ENCODE measurements around the gene LYSMD3. TPM values are rescaled to one million over a fixed set of nuclear protein-coding genes. Genes with fewer than 3 reads are reported as not detected.
"Not testable (repeated sequence)": the region's sequence is repeated elsewhere in the genome, so short reads cannot be mapped to it uniquely, and the experiment has no call there.

The LYSMD3 gene
- 34.3 TPM for polyA plus RNA-seq (ENCODE audit: insufficient read length)
- long read RNA-seq, donor 1, full-length matches to known transcripts, result 10 of 10 reads
- long read RNA-seq, donor 1, partial matches to known transcripts, result 0 of 10 reads
- long read RNA-seq, donor 1, other reads (novel, unspliced or antisense), result 0 of 10 reads
- long read RNA-seq, donor 2, full-length matches to known transcripts, result 11 of 11 reads
- long read RNA-seq, donor 2, partial matches to known transcripts, result 0 of 11 reads
- long read RNA-seq, donor 2, other reads (novel, unspliced or antisense), result 0 of 11 reads
- long read RNA-seq, donor 3, full-length matches to known transcripts, result 6 of 6 reads
- long read RNA-seq, donor 3, partial matches to known transcripts, result 0 of 6 reads
- long read RNA-seq, donor 3, other reads (novel, unspliced or antisense), result 0 of 6 reads
- long read RNA-seq, donor 4, full-length matches to known transcripts, result 1 of 1 reads
- long read RNA-seq, donor 4, partial matches to known transcripts, result 0 of 1 reads
- long read RNA-seq, donor 4, other reads (novel, unspliced or antisense), result 0 of 1 reads
- long read RNA-seq, donor 5, full-length matches to known transcripts, result 6 of 6 reads
- long read RNA-seq, donor 5, partial matches to known transcripts, result 0 of 6 reads
- long read RNA-seq, donor 5, other reads (novel, unspliced or antisense), result 0 of 6 reads
- long read RNA-seq, donor 6, full-length matches to known transcripts, result 9 of 15 reads
- long read RNA-seq, donor 6, partial matches to known transcripts, result 6 of 15 reads
- long read RNA-seq, donor 6, other reads (novel, unspliced or antisense), result 0 of 15 reads
- long read RNA-seq, donor 7, full-length matches to known transcripts, result 16 of 23 reads
- long read RNA-seq, donor 7, partial matches to known transcripts, result 7 of 23 reads
- long read RNA-seq, donor 7, other reads (novel, unspliced or antisense), result 0 of 23 reads
- long read RNA-seq, donor 8, full-length matches to known transcripts, result 2 of 2 reads
- long read RNA-seq, donor 8, partial matches to known transcripts, result 0 of 2 reads
- long read RNA-seq, donor 8, other reads (novel, unspliced or antisense), result 0 of 2 reads

DNA sequence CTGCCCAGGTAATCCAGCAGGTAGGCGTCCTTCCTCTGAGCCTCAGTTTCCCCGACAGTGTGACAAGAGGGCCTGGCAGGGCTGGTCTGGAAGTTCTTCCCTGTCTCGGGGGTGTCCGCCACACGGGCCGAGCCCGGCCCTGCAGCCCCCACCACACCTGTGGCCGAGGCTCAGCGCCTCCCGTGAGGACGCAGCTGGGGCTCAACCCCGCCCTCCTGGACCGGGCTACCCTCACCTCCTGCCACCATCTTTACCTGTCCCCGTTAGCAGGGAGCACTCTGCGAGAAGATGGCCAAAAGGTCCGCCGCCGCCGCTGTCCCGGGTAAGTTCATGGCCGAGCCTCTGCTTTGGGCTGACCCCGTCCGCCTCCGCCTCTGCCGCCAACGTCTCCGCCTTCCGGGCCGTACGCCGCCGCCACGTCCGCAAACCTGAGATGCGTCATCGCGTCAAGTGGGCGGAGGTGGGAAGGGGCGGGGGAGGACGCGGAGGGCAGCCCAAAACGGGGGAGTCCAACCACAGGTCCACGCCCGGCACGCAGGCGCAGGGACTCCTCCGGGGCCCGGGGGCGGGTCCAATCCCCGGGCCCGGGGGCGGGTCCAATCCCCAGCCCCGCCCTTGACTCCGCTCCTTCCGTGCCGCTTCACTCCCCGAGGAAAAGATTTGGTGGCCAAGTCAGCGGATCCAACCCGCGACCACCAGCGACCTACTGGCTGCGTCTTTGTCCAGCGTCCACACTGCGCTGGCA, at the start of gene LYSMD3:
TSS of gene LYSMD3 (minus strand) at position 391 of the 745 bp plus-strand sequence. CDS start 4,295 bp downstream, outside the sequence.
- peak; percentile 94 for DNase-seq

DNA sequence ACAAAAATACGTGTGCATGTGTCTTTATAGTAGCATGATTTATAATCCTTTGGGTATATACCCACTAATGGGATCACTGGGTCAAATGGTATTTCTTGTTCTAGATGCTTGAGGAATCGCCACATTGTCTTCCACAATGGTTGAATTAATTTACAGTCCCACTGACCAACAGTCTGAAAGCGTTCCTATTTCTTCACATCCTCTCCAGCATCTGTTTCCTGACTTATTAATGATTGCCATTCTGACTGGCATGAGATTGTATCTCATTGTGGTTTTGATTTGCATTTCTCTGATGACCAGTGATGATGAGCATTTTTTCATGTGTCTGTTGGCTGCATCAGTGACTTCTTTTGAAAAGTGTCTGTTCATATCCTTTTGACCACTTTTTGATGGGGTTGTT, 47.2 kb upstream of the LYSMD3 start:
- not testable (repeated sequence) for DNase-seq

DNA sequence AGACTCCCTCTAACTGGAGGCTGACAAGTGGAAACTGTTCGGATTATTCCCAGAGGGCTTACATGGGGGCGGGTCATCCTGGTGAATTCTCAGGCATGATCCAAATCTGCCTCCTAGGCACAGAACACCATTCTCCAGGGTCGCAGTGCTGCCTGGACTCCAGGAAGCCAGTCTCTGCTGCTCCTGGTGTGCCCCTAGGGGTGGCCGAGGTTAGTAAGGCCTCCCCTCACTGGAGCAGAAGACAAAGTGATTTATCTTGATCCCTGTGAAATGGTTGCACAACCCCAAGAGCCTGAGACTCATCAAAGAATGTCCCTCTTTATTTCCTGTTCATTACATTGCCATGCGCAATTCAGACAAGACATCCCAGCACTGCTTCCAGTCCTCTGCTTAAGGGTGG, 46.3 kb upstream of the LYSMD3 start:
- DNase-seq, result no peak

DNA sequence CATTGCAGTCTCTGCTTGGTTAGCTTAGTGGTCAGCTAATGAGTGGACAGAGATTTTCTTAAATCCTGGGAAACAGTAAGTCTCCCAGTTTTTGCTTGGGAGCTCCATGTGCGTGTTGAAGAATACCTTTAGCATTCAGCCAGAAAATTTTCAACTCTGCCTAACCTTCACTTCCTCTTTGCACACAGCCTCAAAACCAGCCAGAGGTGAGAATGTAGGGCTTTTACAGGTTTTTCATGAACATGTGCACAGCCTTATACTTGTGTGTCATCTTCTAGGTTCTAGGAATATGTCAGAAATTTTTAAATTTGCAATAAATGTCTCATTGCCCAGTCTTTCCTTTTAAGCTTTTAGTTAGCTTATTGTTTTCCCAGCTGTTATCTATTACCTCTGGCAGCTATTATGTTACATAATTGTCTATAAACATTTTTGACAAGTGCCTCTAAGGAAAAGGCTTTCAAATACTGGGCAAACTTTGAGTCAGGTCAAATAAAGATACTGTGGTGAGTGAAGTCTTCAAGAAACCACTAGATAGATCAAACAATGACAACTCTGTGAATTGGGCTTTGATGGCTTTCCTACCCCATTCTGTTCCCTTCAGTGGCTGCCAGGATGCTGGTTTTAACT, 41.9 kb upstream of the LYSMD3 start:
- no peak for DNase-seq

DNA sequence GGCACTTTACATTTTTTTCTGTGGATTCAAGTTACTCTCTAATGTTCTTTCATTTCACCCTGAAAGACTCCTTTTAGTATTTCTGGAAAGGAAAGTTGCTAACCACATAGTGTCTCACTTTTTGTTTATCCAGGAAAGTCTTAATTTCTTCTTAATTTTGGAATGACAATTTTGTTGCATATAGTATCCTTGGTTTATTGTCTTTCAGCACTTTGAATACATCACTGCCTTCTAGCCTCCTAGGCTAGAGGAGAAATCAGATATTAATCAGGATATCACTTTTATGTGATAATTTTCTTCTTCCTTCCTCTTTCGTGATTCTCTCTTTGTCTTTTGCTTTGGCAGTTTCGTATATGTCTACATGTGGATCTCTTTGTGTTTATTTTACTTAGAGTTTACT, 40.6 kb upstream of the LYSMD3 start:
- no peak for DNase-seq

DNA sequence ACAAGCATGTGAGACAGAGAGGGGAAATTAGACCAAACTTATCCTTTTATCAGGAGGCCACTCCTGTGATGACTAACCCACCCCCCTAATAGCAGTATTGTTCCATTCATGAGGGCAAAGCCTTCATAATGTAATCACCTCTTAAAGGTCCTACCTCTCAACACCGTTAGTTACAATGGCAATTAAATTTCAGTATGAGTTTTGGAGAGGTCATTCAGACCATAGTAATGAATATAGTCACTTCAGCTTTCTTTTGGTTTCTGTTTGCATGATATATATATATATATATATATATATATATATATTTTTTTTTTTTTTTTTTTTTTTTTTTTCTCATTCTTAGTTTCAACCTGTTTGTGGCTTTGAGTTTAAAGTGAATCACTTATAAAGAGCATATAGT, 39.7 kb upstream of the LYSMD3 start:
- no peak for DNase-seq

DNA sequence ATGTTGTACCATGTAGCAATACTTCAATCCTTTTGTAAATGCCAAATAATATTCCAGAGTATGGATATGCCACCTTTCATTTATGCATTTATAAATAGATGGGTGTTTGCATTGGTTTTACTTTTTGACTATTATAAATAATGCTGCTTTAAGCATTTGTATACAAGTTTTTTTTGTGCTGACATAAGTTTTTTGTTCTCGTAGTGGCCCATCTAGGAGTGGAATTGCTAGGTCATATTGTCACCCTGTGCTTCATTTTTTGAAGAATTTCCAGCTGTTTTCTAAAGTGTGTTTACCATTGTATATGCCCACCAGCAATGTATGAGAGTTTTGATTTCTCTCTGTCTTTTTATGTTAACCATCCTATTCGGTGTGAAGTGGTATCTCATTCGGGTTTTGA, 36.1 kb upstream of the LYSMD3 start:
- no peak for DNase-seq

DNA sequence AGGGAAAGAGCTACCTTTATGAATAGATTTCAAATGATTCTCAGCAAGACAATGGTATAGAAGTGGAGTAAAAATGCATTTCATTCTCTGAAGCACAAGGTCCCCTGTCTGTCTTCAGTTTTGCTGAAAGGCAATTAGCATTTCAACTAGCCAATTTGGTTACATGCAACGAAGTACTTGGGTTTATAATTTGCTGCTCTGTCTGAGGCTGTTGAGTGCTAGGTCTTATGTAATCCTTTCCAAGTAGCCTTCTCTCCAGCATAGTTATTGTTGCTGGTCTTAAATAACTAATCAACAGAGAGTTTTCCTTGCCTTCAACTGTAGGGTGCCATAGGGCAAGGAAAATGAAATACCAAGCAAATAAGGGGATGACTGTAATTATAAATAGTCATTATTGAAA, 33.7 kb upstream of the LYSMD3 start:
- DNase-seq, result no peak

DNA sequence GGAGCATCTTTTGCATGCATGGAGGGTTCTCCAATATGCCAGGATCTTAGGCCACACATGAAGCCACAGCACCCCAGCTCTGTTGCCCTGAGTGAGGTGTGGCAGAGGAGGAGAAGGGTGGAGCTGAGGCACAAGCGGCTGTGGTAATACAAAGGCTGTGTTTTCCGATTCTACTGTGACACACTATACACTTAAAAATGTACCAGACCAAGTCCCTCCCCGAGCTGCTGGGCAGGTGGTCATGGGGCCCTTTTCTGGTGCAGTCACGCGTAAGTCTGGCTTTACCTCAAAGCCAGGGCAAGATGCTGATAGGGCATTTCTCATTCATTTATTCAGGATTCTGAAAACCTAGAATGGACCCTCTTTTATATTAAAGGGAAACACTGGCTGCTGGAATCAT, 33.0 kb upstream of the LYSMD3 start:
- DNase-seq, result no peak

DNA sequence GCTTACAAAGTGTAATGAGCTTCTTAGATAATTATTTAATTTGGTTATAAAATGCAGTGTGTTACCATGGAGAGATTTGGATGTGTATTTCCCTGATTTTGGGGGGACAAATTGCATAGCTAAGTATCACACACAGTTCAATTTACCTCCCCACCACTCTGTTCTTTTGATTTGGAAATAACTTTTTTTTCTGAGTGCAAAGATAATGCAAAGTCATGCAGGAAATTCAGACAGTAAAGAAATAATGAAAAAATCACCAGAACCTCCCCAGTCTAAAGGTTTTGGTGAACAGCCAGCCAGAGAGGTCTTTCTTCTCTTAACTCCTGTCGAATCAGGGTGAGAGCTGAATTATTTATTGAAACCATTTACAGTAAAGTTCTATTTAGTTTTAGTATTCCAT, 32.4 kb upstream of the LYSMD3 start:
- DNase-seq, result no peak

DNA sequence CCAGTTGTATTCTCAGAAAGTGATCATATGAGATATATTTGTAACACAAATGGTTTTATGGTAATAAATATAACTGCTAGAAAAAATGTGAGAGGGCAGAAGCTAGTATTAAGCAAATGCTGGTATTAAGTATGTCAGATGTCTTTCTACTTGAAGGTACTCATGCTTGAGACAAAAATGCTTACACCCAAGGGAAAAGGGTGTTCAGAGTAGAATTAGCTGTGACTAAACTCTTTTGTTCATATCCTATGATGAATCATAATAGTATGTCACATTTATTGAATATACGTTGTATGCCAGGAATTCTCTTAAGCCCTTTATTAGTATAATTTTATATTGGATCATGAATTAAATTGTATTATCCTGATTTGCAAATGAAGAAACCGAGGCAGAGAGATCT, 31.4 kb upstream of the LYSMD3 start:
- DNase-seq, result no peak

DNA sequence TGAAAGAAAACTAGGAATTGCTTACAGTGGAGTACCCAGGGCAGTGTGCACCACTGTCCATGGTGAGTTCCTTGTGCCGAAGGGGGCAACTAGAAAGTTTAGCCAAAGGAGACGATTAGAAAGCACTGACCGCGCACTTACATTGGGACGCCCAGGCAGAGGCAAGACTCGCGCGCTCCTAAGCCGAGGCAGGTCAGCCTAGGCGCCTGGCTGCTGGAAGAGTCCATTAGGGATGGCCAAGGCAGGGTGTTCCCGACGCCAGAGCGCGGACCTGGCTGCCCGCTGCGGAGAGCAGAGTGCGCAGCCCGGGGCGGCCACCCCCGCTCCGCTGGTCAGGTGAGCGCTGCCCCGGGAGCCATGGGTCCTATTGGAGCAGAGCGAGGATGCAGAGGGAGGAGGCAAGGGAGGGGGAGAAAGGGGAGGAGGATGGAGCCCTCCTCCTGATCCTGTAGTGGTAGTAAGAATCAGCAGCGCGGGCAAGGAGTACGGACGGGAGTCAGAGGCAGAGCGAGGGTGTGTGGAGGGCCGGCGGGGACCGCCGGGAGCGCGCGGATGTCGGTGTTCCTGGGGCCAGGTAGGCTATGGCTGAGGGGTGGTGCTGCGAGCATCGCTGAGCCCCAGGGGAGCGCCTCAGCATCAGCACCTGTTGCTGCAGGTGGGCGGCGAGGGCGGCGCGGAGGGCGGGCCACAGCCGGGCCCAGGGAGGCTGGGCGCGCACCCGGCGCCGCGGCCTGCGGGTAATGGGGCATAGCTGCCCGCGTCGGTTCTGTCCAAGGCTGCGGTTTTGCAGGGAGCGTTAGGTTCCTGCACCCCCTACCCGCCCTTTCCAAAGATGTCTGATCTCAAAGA, 29.2 kb upstream of the LYSMD3 start, which contains the start of gene ADGRV1:
TSS of gene ADGRV1 (plus strand) at position 454 of the 849 bp plus-strand sequence. CDS start at position 553, 99 bp downstream.
- DNase-seq, result peak; percentile 85

DNA sequence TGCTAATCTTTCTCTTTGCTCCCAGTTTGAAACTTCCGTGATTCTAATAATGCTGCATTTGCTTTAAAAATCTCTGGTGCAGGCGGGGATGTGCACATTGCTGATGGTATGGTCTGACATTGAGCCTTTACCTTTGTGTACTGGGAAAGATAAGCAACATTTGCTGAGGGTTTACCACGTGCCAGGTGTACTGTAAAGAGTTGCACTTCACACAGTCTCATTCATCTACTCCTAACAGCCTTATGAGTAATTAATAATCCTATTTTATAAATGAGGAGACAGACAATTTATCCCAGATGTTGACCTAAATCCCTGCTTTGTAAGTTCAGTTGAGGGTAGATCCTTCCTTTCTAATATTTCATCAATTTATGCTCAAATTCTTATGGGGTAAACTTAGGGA, 28.5 kb upstream of the LYSMD3 start:
- no peak for DNase-seq

DNA sequence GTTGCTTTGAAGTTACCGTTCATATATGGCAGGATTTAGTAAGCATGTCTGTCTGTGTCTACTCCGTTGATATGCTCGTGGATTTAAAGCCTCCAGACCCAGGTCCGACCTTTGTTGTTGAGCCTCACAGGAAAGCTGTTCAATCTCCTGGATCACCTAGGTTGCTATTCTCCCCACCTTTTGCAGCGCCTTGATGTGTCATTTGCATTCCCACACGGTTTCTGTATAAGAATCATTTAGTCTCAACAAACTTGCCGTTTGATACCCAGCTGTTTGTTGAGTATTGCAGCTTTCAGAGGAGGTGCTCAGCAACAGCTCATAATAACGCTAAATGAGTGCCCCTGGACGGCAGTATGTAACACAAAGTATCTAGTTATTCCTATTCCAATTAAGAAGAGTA, 28.0 kb upstream of the LYSMD3 start:
- peak; percentile 3 for DNase-seq

DNA sequence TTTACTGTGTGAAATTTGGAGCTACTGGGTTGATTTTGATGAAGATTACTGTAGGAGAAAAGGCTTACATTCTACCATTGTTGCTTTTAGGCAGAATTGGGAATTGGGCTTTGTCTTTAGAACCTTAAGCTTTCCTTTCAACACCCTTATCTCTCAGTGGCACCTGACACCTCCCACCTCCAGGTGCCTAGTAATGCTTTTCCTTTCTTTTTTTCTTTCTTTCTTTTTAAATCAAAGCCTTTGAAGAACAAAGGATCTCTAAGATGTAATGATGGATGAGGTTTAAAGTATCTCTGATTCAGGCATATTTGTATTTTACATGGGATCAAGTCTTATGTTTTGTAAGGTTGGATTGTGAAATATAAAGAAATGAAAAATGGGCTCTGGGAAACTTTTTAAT, 26.3 kb upstream of the LYSMD3 start:
- DNase-seq, result no peak

DNA sequence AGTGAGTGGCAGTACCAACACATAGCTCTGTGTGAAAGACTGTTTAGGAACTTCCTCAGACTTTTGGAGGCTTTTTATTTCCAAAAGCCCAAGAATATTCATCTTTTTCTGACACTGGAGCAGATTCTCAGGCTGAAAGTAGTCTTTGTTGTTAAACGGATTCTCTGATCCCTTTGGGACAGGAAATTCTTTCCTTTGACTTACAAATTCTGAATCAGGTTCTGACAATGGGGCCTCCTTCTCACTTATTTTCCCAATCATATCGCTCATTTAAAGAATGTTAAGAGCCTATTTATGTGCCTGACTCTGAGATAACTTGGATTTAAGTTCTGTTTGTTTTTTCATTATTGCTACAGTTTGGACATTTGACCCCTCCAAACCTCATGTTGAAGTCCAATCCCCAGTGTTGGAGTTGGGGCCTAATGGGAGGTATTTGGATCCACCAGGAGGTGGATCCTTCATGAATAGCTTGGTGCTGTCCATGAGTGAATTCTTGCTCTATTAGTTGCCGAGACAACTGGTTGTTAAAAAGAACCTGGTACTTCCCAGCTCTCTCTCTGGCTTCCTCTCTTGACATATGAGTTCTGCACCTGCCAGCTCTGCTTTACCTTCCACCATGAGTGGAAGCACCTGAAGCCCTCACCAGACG, 25.1 kb upstream of the LYSMD3 start:
- no peak for DNase-seq

DNA sequence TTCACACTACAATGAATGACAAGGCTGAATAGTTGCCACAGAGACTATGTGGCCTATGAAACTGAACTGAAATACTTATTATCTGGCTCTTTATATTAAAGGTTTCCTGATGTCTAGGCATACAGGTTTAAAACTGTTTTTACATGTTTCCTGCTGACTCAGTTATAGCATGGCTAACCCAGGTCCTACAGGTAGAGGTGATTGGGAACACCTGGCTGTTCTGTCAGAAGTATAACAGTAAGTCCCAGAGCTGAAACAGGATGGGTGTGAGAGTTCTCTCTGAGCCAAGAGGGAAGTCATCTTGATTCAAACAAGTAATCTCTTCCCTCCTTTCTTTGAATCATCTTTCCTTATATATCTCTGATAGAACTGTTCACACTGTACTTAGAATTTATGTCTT, 24.3 kb upstream of the LYSMD3 start:
- no peak for DNase-seq

DNA sequence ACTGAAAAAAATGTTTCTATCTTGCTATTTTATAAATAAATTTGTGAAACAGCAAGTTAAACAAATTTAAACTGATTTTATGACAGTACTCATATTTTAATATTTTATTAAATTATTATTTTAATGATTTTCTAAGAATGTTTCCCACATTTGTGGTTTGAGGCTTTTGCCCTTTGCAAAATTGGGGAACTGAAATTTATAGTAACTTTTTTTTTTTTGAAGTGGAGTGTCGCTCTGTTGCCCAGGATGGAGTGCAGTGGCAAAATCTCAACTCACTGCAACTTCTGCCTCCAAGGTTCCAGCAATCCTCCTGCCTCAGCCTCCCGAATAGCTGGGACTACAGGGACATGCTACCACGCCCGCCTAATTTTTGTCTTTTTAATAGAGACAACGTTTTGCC, 22.0 kb upstream of the LYSMD3 start:
- no peak for DNase-seq

DNA sequence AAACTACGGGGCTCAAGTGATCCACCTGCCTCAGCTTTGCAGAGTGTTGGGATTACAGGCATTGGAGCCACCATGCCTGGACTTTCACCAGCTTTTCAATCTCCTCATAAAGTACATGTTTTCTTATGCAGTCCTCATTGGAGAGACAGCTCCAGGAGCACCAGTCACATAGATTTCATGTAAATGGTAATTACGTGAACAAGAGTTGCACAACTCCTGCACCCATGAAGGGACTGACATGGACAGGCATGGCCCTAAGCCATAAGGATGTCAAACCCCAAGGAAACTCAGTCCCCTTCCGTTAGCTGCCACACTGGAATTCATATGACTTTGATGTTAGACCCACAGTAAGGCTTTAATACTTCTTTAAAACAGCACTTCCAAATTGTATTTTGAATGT, 21.6 kb upstream of the LYSMD3 start:
- DNase-seq, result no peak

DNA sequence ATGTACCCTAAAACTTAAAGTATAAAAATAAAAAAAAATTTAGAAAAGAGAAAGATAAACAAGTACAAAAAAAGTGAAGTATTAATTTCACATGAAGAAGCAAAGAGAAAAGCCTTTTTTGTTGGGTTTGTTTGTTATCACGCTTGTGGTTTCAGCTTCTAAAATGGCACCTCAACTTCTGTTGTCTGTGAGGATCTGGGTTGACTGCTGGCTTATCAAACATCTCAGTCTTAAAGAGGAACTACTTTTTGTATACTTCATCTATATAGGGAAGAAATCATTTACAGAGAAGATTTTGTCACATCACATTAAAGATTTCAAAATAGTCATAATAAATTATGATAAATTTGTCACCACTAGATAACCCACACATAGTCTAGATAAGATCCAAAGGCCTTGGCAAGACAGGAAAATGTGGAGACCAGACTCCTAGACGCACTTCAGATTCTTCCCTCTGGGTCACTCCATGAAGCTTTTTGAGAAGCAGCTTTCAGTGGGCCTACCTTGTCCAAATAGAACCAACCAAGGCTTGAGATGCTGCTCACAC, 20.4 kb upstream of the LYSMD3 start:
- DNase-seq, result no peak
